SK-N-SH treated with all-trans-retinoic acid at 6 μM for 48 hours (cell line): ENCODE data around the gene STARD5.

Source experiments
- CSRNP3 ChIP-seq: fragments of 250-450 bp; sonication (Bioruptor Pico); IDR thresholded peaks from 2 replicates; pipeline ENCODE4 v1.5.1; 2021; ENCODE audit warnings: mild to moderate bottlenecking, moderate library complexity
- GLIS3 ChIP-seq: fragments of 250-450 bp; sonication (Bioruptor Pico); IDR thresholded peaks from 2 replicates; pipeline ENCODE4 v1.5.0; 2020; ENCODE audit warnings: mild to moderate bottlenecking, moderate library complexity
- PPARA ChIP-seq: fragments of 250-450 bp; sonication (Bioruptor Pico); IDR thresholded peaks from 2 replicates; pipeline ENCODE4 v1.5.0; 2020; ENCODE audit warnings: mild to moderate bottlenecking, borderline replicate concordance
- SNAI2 ChIP-seq: fragments of 250-450 bp; sonication (Bioruptor Pico); IDR thresholded peaks from 2 replicates; pipeline ENCODE4 v1.5.0; 2020; ENCODE audit warnings: mild to moderate bottlenecking, moderate library complexity
- ZFP3 ChIP-seq: fragments of 250-450 bp; sonication (Bioruptor Pico); IDR thresholded peaks from 2 replicates; pipeline ENCODE4 v1.5.0; 2020; ENCODE audit warnings: mild to moderate bottlenecking, moderate library complexity
- ZFP30 ChIP-seq: fragments of 450-650 bp; formaldehyde crosslinking; IDR thresholded peaks from 2 replicates; pipeline ENCODE4 v1.5.0; 2022; ENCODE audit warnings: mild to moderate bottlenecking, moderate library complexity
- ZNF70 ChIP-seq: fragments of 450-650 bp; formaldehyde crosslinking; IDR thresholded peaks from 2 replicates; pipeline ENCODE4 v1.5.0; 2020; ENCODE audit warnings: mild to moderate bottlenecking, moderate library complexity

GRCh38 chr15:81270188-81270587 is 53.8 kb downstream of the STARD5 start:
- TF ChIP-seq GLIS3 (CRISPR knock-in tag) (no peak), ZFP30 (no peak), PPARA (no peak), SNAI2 (no peak), ZNF70 (CRISPR knock-in tag) (no peak), CSRNP3 (CRISPR knock-in tag) (no peak), ZFP3 (no peak)
